Islet precursor cell (in vitro differentiated cells): ENCODE measurements around the gene ZBTB7A.
A peak's percentile ranks its signal among the peaks of the same experiment; 100 is the strongest.
"Not testable (repeated sequence)": the region's sequence is repeated elsewhere in the genome, so short reads cannot be mapped to it uniquely, and the experiment has no call there.

Experiments used
- DNase-seq: peaks from one replicate; pipeline ENCODE4 v3.0.0-alpha.2; 2018

The ZBTB7A gene

DNA sequence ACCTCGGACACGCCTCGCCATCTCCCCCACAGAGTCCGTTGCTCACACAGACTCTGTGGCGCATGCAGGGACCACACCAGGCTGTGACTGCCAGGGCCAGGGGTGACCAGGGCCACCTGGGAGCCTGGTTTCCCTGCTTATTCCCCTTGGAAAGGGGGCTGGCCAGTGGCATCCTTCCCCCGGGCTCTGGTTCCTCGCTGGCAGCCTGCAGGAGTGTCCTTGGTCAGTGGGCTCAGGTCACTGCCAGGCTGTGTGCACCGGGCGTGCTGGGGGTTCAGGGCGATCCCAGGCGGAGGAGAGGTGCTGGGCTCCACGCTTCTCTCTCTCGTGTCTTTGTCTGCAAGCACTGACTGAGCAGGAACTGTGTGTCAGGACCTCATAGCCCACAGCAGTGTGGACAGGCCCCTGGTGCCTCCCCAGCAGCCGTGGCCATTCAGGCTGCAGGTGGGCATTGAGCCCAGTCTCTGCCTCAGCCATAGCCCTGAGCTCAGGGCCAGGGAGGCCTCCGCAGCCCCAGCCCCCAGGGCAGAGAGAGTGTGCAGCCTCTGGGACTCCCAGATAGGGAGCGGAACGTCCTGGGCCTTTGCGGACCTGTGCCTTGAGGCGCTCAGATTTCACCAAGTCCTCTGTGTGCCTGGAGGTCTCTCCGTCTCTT, 52.7 kb downstream of the ZBTB7A start:
- DNase-seq, result peak; percentile 46

- DNase-seq, result peak; percentile 42
Observed at GRCh38 chr19:4012975-4013634, 53.6 kb downstream of the ZBTB7A start.

DNA sequence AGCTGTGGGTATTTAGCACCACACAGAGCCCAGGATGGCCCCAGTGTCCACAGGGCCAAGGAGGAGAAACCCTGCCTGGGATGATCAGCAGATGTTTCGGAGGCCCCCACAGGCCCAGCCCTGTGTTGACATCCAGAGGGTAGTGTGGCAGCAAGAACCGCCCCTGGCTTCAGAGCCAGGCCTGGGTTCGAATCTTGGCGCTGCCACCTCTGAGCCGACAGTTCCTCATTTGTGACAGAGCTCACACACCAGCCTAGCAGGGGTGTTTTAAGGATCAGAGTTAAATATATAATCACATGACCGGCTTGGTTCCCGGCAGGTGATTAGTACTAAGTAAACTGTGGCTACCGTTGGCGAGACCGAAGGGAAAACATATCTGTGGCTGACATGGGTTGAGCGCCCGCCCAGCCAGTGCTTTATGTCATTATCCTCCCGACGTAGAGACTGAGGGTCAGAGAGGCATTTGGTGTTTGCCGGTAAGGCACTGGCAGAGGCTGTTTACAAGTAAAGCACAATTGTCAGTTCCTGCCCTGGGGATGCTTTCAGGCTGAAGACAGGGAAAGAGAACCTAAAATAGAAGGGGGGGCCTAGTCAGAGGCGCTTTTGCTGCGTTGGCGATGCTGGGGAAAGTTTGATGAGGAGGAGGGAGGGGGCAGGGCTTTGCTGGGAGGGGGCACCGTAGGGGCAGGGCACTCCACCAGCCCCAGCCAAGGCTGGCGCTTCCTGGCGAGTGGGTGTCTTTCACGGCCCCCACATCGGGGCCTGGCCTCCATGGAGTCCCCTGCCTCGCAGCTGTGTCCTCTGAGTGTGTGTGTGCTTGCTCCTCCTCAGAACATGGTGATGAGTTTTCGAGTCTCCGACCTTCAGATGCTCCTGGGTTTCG, 54.4 kb downstream of the ZBTB7A start:
- no peak for DNase-seq

- DNase-seq, result not testable (repeated sequence)
Observed at GRCh38 chr19:4011430-4011829, 55.3 kb downstream of the ZBTB7A start.

DNA sequence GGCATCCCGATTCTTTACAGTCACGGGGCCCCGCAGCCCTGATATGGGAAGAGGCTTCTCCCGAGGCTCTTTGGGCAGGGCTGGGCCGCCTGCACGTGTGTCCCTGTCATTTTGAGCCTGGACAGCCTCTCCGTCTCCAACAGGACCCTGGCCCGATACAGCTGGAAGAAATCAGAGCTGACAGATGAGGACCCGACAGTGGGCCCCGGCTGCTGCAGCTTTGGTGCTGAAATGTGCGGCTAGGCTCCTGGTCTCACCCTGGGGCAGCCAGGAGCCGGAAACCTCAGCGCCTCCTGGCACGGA, 55.9 kb downstream of the ZBTB7A start:
- no peak for DNase-seq

GRCh38 chr19:4009990-4010807, 56.5 kb downstream of the ZBTB7A start:
- DNase-seq, result peak; percentile 43

- DNase-seq, result peak; percentile 69
Observed at GRCh38 chr19:4007836-4008539, 58.7 kb downstream of the ZBTB7A start.

GRCh38 chr19:4007021-4007835, 59.5 kb downstream of the ZBTB7A start, which contains the start of gene PIAS4:
Gene PIAS4 (plus strand): TSS chr19:4007736. CDS start chr19:4007761, 25 bp downstream.
- DNase-seq, result peak; percentile 98

- not testable (repeated sequence) for DNase-seq
Observed at GRCh38 chr19:4005436-4005835, 61.3 kb downstream of the ZBTB7A start.

DNA sequence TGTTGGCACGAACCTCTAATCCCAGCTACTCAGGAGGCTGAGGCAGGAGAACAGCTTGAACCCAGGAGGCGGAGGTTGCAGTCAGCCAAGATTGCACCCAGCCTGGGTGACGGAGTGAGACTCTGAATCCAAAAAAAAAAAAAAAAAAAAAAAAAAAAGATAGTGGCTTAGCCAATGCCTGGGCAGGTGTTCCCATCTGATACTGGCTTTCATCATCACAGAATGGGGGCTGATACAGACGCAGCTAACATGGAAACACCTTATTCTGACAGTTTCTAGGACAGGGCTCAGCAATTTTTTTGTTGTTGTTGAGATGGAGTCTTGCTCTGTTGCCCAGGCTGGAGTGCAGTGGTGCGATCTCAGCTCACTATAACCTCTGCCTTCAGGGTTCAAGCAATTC, 65.9 kb downstream of the ZBTB7A start:
- not testable (repeated sequence) for DNase-seq

GRCh38 chr19:3998667-3999412, 67.9 kb downstream of the ZBTB7A start:
- DNase-seq, result not testable (repeated sequence)

DNA sequence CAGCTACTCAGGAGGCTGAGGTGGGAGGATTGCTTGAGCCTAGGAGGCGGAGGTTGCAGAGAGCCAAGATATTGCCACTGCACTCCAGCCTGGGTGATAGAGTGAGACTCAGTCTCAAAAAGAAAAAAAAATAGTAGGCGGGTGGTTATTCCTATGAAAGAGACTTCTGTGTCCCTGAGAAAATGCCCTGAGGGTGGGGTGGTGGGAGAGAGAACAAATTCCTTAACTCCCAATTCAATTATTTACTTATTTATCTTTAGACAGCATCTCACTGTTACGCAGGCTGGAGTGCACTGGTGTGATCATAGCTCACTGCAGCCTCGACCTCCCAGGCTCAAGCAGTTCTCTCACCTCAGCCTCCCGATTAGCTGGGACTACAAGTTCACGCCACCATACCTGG, 71.1 kb downstream of the ZBTB7A start:
- peak; percentile 61 for DNase-seq
